Large intestine (tissue), 3 donors: ENCODE results near the gene QTRT2. TPM values are rescaled to one million over a fixed set of nuclear protein-coding genes. Genes with fewer than 3 reads are reported as not detected.

Source experiments
- DNase-seq, 2 donors: peaks; one replicate each; pipeline versions ENCODE4 v3.0.0 to v3.0.0-alpha.2; 2013
- H3K27ac ChIP-seq: one replicate; pipeline ENCODE4 v1.5.1; 2013; ENCODE audit warnings: low read length
- H3K27me3 ChIP-seq: 2 replicates; pipeline ENCODE4 v1.6.1; 2013; ENCODE audit warnings: low read length; ENCODE audit not compliant: control insufficient read depth, insufficient read depth
- H3K36me3 ChIP-seq: 2 replicates; pipeline ENCODE4 v1.6.1; 2013; ENCODE audit warnings: low read length; ENCODE audit not compliant: control insufficient read depth, insufficient read depth
- H3K4me1 ChIP-seq: one replicate; pipeline ENCODE4 v1.6.1; 2013; ENCODE audit warnings: low read length; ENCODE audit not compliant: control insufficient read depth, insufficient read depth
- H3K4me3 ChIP-seq: one replicate; pipeline ENCODE4 v1.5.1; 2013; ENCODE audit warnings: low read length
- H3K9me3 ChIP-seq: one replicate; pipeline ENCODE4 v1.6.1; 2013; ENCODE audit warnings: mild to moderate bottlenecking, low read depth, low read length, moderate library complexity; ENCODE audit not compliant: control insufficient read depth
- WGBS: methylation state at CpG from one replicate; pipeline ENCODE4 v1.1.5; 2013; ENCODE audit warnings: low lambda C conversion rate; ENCODE audit not compliant: insufficient coverage; 5-methylcytosine and 5-hydroxymethylcytosine counted together
- polyA plus RNA-seq: library from polyadenylated mRNA; unstranded; fragments of 120-200 nt; gene quantifications from one replicate; pipeline ENCODE4 v1.2.1, GENCODE V29; 2013

Gene QTRT2
- polyA plus RNA-seq, 1 donor = 24.7 TPM

DNA sequence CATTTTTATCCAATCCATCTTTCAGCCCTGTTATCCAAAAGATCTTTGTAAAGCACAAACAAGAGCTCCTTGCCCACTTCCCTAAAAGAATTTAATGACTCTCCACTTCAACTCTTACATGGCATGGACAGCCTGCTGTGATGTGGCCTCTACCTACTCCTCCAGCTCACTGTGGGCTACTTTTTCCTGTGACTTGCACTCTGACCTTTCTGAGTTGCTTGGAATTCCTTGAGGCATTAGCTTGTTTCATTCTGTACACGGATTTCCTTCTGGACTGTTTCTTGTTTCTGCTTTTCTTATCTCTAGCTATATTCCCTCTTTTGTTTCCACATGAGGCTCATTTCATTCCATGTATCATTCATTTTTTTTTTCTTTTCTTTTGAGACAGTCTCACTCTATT lies 15.2 kb downstream of the QTRT2 start:
- H3K36me3 ChIP-seq = peaks cover 61% of the 10 kb centered on the region
- no peak overlapping the region for H3K27ac ChIP-seq
- DNase-seq = no peak
- H3K4me3 ChIP-seq = no peak overlapping the region
- no peaks in the 10 kb centered on the region for H3K4me1 ChIP-seq
- no peaks in the 10 kb centered on the region for H3K27me3 ChIP-seq
- WGBS = 78% methylated on average over 1 of the region's 1 CpG
- no peaks in the 10 kb centered on the region for H3K9me3 ChIP-seq

DNA sequence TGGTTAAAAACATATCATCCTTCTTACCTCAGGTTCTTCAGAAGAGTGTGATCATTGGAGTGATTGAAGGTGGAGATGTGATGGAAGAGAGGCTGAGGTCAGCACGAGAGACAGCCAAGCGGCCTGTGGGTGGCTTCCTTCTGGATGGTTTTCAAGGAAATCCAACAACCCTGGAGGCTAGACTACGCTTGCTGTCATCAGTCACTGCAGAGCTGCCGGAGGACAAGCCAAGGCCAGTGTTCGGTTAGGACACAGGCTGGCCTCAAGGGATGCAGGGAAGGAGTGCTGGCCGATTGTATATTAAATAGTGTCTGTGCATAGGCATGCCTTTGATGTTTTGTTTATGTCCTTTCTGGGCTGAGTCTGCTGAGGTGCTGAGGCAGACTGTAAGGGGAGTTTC lies 20.2 kb downstream of the QTRT2 start:
- no CpG with 5 or more reads among the region's 6 CpGs for WGBS
- no peak overlapping the region for H3K4me3 ChIP-seq
- no peaks in the 10 kb centered on the region for H3K4me1 ChIP-seq
- H3K27ac ChIP-seq = no peak overlapping the region
- H3K9me3 ChIP-seq = no peaks in the 10 kb centered on the region
- H3K27me3 ChIP-seq = no peaks in the 10 kb centered on the region
- H3K36me3 ChIP-seq = peaks cover 67% of the 10 kb centered on the region
- no peak for DNase-seq

DNA sequence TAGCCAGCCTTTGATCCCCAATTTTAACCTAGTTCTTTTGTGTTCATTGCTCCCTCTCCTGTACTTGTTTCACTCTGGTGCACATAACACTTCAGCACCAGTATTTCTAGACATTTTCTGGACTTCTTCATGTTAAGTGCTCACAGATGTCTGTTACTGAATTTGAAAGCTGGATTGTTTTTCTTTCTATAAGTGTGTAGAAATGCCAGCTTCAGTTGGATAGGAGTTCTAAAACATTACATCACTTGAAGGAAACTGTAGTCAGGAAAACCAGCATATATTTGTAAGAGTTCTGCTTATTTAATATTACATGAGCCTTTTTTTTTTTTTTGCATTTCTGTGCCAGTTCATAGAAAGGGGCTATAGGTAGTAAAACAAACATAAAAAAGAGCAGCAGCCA lies 21.6 kb downstream of the QTRT2 start:
- Histone ChIP-seq H3K27me3 (no peaks in the 10 kb centered on the region), H3K4me1 (no peaks in the 10 kb centered on the region), H3K4me3 (no peak overlapping the region), H3K9me3 (no peaks in the 10 kb centered on the region), H3K27ac (no peak overlapping the region), H3K36me3 (peaks cover 63% of the 10 kb centered on the region)
- no peak for DNase-seq

DNA sequence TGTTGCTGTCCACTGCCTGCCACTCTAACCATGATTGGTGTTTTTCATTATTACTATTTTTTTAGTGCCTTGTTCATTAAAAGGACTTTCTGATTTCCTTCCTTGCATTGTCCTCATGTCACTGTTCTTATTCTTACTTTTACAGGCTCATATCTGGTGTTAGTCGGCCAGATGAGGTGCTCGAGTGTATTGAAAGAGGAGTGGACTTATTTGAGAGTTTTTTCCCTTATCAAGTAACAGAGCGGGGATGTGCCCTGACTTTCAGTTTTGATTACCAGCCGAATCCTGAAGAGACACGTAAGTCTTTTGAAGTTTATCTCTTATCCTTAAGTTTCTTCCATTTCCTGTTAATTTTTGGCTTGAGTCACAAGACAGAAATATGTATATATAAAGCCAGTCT lies 23.2 kb downstream of the QTRT2 start:
- 100% methylated on average over 4 of the region's 5 CpGs for WGBS
- Histone ChIP-seq H3K27ac (no peak overlapping the region), H3K4me3 (no peak overlapping the region), H3K4me1 (no peaks in the 10 kb centered on the region), H3K9me3 (no peaks in the 10 kb centered on the region), H3K36me3 (peaks cover 58% of the 10 kb centered on the region), H3K27me3 (no peaks in the 10 kb centered on the region)
- no peak for DNase-seq

DNA sequence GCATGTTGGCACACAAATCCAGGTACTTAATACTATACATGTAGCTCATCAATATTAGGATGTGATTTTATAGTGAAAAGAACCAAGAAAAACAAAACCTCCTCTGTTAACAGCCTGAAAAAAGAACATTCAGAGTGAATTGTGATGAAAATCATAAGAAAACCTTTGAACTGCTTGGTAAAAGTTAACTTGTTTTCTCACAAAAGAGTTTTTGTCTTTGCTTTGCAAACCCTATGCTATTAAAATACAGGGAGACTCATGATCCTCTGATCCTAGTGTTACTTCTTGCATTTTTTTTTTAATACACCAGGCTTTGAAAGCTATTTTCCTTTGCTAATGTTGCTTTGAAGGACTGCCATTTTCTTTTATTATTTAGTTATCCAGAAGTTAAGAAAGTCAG lies 23.7 kb downstream of the QTRT2 start:
- no peak overlapping the region for H3K27ac ChIP-seq
- no peak overlapping the region for H3K4me3 ChIP-seq
- H3K36me3 ChIP-seq = peaks cover 58% of the 10 kb centered on the region
- H3K9me3 ChIP-seq = no peaks in the 10 kb centered on the region
- no peaks in the 10 kb centered on the region for H3K4me1 ChIP-seq
- H3K27me3 ChIP-seq = no peaks in the 10 kb centered on the region
- DNase-seq = no peak

DNA sequence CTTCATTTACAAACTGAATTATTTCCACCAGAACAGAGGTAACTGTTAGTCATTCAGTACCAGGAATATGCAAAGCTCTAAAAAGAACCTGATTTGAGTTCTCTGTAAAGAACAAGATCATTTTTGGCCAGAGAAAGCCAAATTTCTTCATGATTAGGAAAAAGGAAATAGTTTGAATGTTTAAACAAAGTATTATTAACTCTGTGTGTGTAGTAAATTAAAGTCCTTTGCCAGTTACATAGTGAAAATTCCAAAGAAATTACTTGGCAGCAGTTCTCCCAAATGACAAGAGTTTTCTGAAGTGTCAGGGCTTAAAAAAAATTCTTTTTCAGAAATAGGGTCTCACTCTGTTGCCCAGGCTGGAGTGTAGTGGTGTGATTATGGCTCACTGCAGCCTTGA lies 24.5 kb downstream of the QTRT2 start:
- no peak overlapping the region for H3K27ac ChIP-seq
- no peaks in the 10 kb centered on the region for H3K27me3 ChIP-seq
- peaks cover 61% of the 10 kb centered on the region for H3K36me3 ChIP-seq
- no peak overlapping the region for H3K4me3 ChIP-seq
- H3K9me3 ChIP-seq = no peaks in the 10 kb centered on the region
- no peaks in the 10 kb centered on the region for H3K4me1 ChIP-seq
- DNase-seq = no peak

DNA sequence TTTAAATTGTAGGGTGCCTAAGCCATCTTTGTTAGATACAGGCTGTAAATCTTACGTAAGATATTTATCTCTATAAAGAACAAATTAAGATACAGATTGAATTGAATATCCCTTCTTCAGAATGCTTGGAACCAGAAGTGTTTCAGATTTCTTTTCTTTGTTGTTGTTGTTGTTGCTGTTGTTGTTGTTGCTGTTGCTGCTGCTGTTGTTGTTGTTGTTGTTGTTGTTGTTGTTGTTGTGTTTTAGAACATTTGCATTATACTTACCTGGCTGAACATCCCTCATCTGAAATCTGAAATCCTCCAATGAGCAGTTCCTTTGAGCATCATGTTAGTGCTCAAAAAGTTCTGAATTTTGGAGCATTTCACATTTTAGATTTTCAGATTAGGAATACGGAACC lies 26.6 kb downstream of the QTRT2 start:
- H3K4me1 ChIP-seq = no peaks in the 10 kb centered on the region
- no peak for DNase-seq
- peaks cover 54% of the 10 kb centered on the region for H3K36me3 ChIP-seq
- WGBS = no CpG with 5 or more reads among the region's 2 CpGs
- no peaks in the 10 kb centered on the region for H3K27me3 ChIP-seq
- H3K27ac ChIP-seq = no peak overlapping the region
- H3K4me3 ChIP-seq = no peak overlapping the region
- H3K9me3 ChIP-seq = no peaks in the 10 kb centered on the region

DNA sequence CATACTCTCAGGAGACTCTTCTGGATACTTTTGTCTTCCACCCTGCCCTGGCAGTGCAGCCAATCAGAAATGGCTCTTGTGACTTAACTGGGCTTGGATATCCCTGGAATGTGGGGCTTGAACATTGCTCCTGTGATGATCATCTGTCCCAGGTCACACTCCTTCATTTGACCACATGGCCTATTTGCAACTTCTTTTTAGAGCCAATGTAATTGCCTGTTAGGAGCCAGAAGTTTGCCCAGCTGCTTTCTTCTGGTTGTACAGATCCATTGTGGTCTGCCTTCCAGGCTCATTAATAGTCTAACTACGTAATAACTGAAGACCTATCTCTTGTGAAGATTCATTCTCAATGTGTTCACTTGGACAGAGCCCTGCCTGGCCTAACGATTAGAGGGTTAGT lies 29.8 kb downstream of the QTRT2 start:
- no peaks in the 10 kb centered on the region for H3K27me3 ChIP-seq
- H3K4me3 ChIP-seq = no peak overlapping the region
- DNase-seq = no peak
- no peaks in the 10 kb centered on the region for H3K4me1 ChIP-seq
- H3K9me3 ChIP-seq = no peaks in the 10 kb centered on the region
- WGBS = no CpG with 5 or more reads among the region's 2 CpGs
- peaks cover 37% of the 10 kb centered on the region for H3K36me3 ChIP-seq
- H3K27ac ChIP-seq = no peak overlapping the region

DNA sequence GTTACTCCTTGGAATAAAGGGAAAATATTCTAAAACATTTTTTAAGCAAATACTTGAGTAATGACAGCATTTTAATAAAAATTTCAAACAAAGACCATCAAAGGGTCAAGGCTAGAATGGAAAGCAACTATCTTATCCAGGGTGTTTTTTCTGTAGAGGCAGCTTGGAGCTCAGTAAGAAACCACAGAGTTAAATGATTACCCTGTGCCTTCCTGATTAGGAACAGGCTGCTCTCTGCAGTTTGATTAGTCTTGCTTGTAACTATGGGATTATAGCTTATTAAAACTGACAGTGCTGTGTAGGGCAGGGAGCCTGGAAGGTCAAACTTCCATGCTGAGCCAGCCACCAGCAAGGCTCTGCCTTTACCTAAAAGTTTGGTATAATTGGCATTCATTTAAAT lies 33.1 kb downstream of the QTRT2 start:
- Histone ChIP-seq H3K27me3 (peaks cover 10% of the 10 kb centered on the region), H3K4me3 (no peak overlapping the region), H3K9me3 (no peaks in the 10 kb centered on the region), H3K27ac (no peak overlapping the region), H3K36me3 (peaks cover 22% of the 10 kb centered on the region), H3K4me1 (no peaks in the 10 kb centered on the region)
- no peak for DNase-seq

DNA sequence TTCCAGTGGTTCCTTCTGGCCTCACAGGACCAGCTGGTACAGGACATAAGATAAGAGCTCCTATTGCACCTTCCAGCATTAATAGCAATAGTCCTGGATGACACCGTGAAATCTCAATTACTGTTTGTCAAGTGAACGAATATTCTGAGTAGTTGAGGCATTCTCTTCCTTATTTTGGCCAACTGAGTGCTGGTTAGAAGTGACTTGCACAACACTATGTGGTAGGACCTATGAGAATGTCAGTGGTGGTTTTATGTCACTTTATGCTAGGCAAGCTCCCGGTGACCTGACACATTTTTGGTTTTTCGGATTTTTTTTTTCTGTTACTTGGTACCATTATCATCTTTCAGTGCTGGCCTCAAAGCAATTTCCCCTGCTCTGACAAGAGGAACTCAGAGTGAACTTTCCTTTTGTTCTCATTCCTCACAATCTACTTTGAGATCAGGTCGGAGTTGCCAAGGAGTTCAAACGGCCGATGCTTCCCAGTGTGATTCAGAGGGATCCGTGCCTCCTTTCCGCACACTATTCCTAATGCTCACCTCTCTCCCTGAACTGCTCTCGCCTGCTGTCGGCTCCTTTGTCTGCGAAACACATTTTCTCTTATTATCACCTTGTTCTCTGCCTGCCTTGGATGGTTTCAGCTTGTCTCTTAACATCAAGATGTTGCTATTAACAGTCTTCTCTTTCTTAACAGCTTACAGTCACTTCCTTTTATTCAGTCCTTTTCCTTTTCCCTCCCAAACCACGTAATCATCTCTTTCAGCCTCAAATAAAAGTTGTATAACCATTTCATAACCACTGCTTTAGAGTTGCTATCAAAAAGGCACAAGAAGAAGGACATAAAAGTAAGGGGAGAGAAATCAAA lies 35.8 kb downstream of the QTRT2 start:
- no peaks in the 10 kb centered on the region for H3K4me1 ChIP-seq
- WGBS = 59% methylated on average over 4 of the region's 13 CpGs
- no peak for DNase-seq

DNA sequence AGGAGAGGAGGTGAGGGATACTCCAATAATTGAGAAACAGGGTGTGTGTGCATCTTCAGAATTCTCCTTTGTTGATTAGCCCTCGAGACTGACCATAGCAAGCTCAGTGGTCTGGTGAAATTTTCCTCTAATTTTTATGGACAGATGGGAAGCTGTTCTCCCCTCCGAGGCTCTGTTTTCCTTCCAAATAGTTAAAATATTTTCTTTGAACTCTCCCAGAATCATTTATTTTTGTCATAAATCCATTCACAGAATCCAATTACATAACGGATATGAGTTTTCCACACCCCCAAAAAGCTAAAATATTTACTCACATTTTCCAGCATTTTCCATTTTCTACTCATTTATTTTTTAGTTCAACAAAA lies 36.5 kb downstream of the QTRT2 start:
- WGBS = 39% methylated on average over 2 of the region's 3 CpGs
- H3K27me3 ChIP-seq = peaks cover 10% of the 10 kb centered on the region
- DNase-seq = no peak
- H3K9me3 ChIP-seq = no peaks in the 10 kb centered on the region
- no peak overlapping the region for H3K4me3 ChIP-seq
- H3K4me1 ChIP-seq = no peaks in the 10 kb centered on the region
- peaks cover 2% of the 10 kb centered on the region for H3K36me3 ChIP-seq
- no peak overlapping the region for H3K27ac ChIP-seq

More for the DNA sequence above, 35.8 kb downstream of the QTRT2 start:
- H3K4me3 ChIP-seq = no peak overlapping the region
- no peak overlapping the region for H3K27ac ChIP-seq
- H3K27me3 ChIP-seq = peaks cover 10% of the 10 kb centered on the region
- peaks cover 5% of the 10 kb centered on the region for H3K36me3 ChIP-seq
- no peaks in the 10 kb centered on the region for H3K9me3 ChIP-seq
